GM21529 (cell line): ENCODE data around the gene DST.

Experiments used
- ATAC-seq: cut with Tn5 transposase; IDR thresholded peaks from one replicate; pipeline ENCODE4 v1.9.1; 2021; ENCODE audit not compliant: unreplicated experiment

The DST gene

GRCh38 chr6:56488281-56488680 lies 154.4 kb downstream of the DST start:
- no peak for ATAC-seq

GRCh38 chr6:56486681-56487080 lies 156.0 kb downstream of the DST start:
- ATAC-seq, result no peak

DNA sequence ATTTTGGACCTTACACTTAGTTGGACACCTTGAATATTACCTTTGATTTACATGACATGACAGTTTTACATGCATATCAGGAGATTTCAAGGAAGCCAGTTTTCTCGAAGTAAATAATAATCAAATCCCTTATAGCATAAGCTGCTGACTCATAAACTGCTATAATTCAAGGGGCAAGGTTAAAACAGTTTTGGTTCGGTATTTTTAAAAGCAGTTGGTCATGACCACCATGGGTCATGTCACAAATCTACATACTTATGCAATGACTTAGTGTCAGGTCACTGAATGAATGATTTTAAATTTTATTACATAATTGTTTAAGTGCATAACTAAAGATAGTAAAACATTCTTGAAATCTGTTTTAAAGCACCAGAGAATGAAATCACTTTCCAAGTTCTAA lies 158.0 kb downstream of the DST start:
- no peak for ATAC-seq

DNA sequence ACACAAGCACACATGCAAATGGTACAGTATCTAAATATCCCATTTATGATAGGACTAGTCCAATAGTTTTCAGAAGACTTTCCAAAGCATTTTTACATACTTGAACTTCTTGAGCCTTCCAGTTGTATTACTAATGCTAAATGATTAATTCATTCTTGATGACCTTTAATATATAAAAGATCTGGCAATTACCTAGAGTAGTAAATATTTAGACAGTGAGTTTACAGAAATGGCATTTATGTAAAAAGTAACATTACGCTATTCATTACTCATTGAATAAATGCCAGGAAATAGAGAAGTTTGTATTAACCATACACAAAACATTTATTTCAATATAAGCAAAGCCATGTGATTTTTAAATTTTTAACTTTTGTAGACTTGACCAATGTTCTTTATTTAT lies 158.8 kb downstream of the DST start:
- ATAC-seq, result no peak

GRCh38 chr6:56482525-56482924 lies 160.2 kb downstream of the DST start:
- no peak for ATAC-seq

DNA sequence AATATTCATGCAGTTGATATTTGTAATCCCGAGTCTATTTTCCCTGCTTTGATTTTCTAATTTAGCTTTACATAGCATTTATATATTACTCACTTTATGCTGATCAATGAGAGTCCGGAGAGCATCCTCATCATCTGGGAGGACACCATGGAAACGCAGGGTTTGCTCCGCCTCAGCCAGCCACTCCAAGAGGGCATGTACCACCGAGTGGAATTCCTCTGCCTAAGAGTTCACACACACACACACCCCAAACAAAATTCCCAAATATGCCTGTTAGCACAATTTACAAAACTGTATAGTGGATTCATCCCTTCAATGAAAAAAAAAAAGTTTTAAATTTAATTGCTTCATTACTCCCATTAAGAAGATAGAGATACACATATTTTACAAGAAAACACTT lies 160.7 kb downstream of the DST start:
- no peak for ATAC-seq

DNA sequence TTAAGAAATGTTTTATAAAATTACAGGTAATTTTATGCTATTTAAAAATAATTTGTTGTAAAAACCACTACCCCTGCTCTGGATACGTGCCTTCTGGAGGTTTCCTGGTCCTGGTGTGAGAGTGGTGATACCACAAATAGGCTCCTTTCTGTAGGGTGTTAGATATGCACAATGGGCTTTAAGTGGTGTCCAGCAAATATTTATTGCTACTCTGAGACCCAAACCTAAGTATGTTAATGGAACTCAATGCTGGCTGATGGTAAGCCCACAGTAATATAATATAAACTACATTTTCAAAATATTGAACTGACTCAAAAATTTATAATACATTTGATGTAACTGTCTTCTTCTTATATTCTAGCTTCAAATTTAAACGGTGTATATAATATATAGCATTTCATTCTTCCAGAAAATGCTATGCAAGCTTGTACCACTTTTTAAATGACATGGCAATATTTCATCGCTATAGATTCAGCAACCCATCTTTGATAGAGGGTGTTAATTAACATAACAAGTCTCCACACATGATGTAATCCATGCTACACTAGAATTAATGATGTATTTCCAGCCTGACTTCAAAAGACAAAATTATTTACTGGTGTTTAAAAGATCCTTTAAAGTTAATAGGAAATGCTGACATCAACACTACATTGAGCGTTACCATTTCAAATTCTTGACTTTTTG lies 161.9 kb downstream of the DST start:
- no peak for ATAC-seq

- no peak for ATAC-seq
Measured at GRCh38 chr6:56480246-56480645, 162.4 kb downstream of the DST start.

DNA sequence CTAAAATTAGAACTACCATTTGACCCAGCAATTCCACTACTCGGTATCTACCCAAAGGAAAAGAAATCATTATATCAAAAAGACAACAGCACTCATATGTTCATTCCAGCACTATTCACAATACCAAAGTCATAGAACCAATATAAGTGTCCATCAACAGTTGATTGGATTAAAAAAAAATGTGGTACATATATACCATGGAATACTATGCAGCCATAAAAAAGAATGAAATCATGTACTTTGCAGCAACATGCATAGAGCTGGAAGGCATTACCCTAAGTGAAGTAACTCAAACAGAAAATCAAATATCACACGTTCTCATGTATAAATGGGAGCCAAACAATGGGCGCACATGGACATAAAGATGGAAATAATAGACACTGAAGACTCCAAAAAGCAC lies 163.3 kb downstream of the DST start:
- ATAC-seq, result no peak

DNA sequence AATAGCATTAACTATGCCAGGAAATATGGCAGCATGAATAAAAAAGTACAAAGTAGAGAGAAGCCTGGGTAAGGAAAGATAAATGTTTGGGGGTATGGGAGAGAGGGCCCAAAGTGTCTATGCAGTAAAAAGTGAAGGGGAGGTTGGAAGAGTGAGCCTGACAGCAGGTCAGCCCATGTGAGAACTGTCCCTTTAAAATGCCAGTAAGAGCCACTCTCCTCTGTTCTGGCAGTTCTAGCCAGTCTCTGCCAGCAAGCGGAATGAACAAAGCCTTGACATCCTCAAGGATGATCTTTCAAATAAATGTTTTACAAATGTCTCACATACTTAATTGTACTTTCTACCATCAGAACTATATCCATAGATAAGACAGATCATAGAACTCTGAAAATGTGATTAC lies 164.5 kb downstream of the DST start:
- ATAC-seq, result no peak

DNA sequence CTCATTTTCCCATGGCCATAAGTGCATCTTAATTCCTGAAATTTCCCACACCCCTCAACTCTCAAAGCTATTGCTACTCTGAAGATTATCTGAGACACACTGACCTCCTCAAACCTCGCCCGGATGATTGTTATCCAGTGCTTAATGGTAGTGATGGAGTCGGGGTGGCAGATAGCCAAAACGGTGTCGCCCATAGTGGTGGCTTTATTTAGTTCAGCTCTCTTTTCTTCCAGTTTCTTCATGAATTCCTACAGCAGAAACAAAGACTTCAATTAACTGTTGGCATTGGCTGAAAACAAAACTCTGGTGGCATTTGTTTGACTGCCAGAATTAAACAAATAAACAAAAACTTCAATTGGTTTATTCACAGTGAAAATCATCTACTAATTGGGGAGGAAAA lies 165.4 kb downstream of the DST start:
- ATAC-seq, result no peak

DNA sequence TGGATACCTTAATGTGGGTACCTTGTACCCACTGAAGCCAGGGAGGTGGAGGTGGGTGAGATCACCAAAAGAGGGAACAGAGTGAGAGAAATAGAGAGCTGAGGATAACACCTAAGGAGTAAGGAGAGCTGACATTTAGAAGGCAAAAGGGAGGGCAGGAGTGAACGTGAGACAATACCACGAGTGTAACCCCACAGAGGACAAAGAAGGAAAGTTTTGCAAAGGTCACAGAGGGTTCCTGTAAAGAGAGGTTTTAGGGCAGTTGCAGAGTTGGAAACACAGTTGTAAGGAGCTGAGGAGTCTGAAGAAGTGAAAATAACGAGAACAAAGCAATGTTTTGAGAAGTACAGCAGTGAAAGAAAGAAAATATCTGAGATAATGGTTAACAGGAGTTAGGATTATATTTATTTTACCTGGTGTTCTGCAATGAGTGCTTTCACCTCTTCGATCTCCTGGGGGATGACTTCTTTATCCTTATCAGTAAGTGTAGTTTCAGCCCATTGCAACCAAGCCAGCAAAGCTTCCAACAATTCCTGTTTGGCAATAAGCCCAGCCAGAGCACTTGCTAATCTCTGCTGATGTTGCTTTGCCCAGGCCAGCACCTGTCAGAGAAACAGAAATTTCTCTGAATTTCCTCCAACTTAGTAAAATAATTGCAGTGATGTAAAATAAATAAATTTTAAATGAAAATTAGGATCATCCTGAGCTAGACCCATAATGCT lies 166.8 kb downstream of the DST start:
- ATAC-seq, result no peak

GRCh38 chr6:56474532-56474931 lies 168.2 kb downstream of the DST start:
- ATAC-seq, result no peak

DNA sequence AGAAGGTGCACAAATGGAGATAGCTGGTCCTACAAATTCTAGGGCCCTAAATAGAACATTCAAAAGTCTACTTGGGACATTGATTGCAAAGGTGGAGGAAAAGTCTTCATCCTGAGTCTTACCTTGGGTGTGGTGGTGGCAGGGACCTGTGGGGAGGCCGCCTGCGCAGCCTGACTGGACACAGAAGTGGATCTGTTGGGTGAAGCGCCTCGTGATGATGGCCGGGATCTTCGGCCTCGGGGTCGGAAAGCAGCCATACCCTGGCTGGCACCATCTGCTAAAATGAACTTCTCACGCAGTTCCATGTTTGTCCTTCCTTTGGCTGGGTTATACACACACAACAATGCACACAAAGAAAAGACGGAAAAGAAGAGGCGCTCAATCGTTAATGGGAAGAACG lies 179.2 kb downstream of the DST start:
- no peak for ATAC-seq

DNA sequence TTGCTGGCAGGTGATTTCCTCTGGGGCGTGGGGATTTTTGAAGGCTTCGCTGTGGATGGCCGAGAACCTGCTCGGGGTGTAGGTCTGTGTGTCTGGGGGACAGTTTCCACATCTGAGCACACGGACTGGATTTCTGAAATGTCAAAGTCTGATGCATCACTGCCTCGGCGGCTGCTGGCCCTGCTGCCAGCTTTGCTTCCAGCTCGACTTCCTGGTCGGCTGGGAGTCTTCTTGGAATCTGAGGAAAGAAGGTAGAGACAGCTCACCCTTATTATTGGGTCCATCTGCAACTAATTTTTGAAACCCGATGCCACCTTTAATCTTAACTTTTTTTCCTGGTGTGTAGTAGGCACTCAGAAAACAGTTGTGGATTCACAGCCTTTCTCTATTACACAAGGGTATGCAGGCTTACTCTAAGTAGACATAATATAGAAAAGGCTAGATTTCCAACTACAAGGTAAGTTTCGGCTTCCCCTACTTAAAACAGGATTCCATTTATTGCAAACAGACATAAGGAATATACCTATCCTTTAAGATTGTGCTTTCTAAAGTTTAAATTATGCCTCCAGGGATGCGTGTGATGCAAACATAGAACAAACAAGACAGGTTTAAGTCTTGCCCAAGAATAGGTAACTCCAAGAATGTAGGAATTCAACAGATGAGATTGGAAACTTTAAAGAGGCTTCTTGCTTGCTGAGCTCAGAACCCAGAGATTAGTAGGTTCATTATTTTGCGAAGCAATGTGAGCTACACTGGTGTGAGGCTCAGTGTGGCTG lies 183.5 kb downstream of the DST start:
- no peak for ATAC-seq

DNA sequence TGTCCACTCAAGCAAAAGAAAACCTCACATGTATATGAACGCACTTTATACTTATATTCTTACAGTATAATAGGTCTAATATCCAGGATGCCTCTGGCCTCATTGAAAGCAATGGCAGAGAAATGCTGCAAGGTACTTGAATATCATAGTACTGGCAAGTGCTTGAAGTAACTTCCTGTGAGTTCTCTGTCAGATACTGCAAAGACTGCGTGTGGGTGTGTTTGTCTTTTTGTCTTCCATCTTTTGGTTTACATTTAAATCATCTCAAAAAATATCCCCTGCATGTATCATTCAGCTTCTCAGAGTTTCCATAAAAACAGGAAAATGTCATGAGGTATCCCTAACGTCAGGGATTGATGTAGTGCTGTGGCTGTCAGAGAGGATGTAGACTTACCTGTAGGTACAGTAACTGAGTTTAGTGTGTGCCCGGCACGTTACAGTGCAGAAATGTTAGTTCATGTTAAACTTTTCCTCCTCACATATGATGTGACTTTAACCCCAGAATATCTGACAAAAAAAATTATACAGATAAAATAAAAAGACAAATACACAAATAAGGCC lies 184.3 kb downstream of the DST start:
- no peak for ATAC-seq

DNA sequence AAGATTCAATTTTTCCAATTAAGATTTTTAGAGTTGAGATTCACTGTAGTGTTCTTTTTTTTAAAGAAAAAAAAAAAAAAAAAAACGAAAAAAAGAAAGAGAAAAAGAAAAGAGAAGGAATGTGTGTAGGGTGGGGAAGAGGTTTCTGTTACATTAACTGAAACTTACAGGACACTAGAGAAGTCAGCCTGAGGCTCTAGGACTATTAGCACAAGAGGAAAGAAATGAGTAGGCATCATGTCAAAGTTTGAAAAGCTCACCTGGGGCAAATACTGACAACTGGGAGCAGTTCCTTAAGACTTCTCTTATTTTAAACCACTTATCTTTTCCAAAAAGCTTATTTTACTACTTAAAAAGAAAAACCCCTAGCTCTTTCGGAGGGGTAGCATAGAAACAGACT lies 185.9 kb downstream of the DST start:
- no peak for ATAC-seq

DNA sequence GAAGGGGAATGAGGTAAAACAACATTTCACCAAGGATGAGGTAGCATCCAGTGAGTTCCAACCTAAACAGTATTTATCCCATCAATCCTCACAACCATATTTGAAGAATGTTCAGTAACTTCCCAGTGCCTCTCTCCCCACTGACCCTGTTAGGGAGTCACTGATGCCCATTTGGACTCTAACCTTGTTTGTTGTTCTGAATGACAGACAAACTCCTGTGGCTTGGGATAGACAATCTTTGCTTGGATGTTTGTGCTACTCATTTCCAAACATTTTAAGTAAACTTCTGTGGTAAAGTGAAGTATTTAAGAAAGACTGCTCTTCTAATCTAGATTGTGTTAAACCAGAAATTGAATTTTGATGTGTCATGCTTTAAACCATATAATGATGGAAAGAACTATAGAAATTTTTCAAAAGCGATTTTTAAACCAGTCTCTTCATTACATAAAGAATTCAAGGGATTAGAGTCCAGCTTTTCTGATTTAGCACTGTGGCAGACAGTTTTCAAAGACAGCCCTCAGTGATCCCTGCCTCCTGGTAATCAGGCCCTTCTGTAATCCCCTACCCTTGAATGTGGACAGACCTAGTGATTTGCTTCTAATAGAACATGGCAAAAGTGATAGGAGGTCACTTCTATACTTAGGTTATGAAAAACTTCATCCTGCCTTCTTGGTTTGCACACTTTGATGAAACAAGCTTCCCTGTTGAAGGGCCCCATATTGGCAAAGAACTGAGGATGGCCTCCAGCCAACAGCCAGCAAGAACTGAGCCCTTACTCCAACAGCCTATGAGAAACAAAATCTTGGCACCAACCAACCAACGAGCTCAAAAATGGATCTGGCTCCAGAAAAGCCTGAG lies 191.6 kb downstream of the DST start:
- ATAC-seq, result no peak

- no peak for ATAC-seq
Measured at GRCh38 chr6:56450376-56450775, 192.3 kb downstream of the DST start.

DNA sequence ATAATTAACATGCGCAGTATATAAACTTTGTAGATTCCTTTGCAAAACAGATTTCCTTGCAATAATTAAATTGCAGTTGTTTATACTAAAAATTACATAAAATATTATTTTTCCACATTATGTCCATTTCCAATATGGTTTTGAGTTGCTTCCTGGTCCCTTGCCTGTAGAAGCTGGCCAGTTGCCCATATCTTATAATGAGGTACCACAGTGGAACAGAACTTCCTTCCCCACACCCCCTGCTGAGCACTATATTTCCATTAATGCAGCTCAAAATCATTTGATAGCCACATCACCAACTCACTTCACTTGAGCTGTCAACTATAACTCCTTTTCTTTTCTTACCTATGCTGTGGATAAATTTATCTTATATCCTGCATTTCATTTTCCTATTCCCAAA lies 194.6 kb downstream of the DST start:
- ATAC-seq, result no peak

GRCh38 chr6:56445818-56446217 lies 196.9 kb downstream of the DST start:
- no peak for ATAC-seq
